ENCODE measurements around the gene TNP2.
A peak's percentile ranks its signal among the peaks of the same experiment; 100 is the strongest.

The TNP2 gene

DNA sequence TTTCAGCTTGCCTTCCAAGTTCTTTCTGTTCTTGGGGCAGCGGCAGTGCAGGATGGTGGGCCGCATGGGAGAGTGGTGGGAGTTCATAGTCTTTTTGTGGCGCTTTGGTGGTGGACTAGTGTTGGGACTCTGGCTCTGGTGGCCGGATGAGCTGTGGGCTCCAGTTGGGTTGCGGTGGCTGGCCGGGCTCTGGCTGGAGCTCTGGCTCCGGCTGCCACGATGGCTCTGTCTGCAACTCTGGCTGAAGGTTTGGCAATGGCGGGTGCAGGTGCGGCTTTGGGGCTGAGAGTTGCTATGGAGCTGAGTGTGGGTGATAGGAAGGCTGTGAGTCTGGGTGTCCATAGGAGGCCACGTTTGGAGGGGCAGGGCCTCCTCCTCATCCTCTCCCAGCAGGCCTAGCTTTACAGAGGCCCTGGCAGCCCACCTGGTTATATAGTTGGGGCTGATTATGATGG lies at the start of gene TNP2:
Gene TNP2, minus strand, starts transcription at position 405 of the 455 bp plus-strand sequence. Its CDS starts 63 bp downstream, at position 342.
- no peak for DNase-seq

DNA sequence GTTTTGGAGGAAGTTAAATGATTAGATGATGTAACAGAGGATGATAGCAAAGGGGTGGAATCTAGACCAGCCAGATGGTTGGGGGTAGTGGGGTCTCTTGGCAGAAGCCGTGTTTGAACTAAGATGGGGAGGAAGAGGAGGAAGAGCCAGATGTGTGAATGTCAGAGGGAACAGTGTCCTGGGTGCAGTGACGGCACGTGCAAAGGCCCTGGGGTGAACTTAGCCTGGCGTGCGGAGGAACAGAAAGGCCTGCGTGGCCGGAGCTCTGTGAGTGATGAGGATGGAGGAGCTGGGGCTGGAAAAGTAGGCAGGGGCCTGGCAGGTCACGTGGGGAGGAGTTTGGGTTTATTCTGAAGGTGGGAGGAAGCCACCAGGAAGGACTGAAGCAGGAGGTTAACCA lies 49.7 kb upstream of the TNP2 start:
- no peak for DNase-seq

DNA sequence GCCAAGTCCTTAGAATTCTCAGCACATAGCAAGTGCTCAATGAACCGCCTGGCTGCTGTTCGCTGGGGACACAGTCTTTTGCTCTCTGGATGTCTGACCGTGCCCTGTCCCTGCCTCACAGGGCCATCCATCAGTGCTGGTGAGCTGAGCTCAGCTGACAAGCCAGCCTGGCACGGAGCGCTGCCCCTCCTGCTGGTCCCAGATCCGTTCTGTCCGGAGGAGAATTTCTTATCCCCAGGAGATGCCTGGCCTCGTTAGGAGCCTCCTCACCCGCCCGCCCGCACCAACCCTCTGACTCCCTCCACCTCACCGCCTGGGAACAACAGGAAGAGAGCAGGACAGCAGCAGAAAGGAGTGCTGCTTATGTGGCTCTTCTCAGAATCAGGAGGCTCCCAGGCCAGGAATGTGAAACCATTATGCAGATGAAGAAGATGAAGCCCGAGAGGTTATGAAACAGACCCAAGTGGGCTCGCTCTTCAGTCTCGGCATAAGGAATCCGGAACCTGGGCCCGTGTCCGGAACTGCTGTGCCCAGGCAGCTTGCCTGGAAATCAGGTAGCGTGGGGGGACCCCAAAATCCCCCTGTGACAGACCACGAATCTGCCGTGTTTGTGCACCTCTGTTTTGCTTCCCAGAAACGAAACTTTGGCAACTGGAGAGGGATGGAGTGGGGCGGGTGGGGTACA lies 47.3 kb upstream of the TNP2 start:
- no peak for DNase-seq

DNA sequence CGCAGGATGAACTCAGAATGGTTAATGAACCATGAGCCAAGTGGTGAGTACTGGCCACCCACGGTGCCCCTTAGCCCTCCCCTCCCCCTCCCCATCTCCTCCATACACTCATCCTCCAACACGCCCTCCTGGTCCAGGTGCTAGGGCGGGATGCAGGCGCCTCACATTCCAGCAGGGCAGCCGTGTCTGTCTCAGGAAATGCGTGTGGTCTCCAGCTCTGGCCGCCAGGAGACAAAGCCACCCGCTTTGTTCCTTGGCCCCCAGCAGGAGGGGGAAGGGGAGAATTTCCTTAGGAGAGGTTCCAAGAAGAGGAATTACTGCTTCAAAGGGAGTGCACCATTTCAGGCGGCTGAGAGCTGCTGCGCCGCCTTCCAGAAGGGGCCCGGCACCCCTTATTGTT lies 46.4 kb upstream of the TNP2 start:
- DNase-seq: no peak

DNA sequence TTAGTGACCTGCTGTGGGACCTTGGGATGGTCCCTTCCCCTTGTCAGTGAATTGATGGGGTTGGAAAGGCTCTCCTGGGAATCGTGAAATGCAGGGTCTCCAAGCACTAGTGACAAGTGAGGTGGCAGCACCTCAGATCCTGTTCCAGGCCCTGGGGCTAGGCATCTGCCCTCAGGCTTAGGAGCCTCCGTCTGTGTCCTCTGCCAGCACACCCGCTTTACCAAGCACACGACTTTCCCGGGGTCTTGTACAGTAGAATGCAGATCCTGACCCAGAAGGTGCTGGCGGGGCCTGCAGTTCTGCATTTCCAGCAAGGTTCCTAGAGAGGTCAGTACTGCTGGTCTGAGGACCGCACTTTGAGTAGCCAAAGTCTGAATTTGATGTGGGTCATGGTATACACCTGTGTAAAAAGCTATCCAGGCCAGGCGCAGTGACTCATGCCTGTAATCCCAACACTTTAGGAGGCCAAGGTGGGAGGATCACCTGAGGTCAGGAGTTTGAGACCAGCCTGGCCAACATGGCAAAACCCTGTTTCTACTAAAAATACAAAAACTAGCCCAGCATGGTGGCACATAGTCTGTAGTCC lies 45.3 kb upstream of the TNP2 start:
- no peak for DNase-seq

DNA sequence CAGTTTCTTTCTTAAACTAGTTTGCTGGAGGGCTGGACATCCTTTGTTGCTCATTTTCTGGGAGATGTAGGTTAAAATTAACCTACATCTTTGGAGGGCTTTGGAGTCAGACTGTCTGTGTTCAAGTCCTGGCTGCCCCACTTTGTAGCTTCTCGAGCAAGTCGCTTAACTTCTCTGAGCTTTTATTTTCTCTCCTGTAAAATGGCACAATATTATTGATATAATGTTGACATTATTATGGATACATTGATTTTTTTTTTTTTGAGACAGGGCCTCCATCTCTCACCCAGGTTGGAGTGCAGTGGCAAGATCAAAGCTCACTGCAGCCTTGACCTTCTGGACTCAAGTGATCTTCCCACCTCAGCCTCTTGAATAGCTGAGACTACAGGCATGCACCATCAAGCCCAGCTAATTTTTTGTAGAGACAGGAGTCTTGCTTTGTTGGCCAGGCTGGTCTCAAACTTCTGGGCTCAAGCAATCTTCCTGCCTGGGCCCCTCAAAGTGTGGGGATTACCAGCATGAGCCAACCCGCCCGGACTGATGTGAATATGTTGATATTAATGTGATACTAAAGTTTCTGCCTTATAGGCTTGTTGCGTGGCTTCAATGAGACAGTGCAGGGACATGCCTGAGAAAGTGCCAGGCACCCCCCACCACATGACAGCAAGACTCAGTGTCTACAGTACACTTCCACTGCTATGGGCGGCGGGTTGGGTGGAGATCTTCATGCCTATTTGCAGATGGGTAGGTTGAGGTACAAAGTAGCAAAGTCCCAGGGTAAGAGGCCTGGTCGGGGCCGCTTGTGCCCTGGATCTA lies 44.6 kb upstream of the TNP2 start:
- no peak for DNase-seq

DNA sequence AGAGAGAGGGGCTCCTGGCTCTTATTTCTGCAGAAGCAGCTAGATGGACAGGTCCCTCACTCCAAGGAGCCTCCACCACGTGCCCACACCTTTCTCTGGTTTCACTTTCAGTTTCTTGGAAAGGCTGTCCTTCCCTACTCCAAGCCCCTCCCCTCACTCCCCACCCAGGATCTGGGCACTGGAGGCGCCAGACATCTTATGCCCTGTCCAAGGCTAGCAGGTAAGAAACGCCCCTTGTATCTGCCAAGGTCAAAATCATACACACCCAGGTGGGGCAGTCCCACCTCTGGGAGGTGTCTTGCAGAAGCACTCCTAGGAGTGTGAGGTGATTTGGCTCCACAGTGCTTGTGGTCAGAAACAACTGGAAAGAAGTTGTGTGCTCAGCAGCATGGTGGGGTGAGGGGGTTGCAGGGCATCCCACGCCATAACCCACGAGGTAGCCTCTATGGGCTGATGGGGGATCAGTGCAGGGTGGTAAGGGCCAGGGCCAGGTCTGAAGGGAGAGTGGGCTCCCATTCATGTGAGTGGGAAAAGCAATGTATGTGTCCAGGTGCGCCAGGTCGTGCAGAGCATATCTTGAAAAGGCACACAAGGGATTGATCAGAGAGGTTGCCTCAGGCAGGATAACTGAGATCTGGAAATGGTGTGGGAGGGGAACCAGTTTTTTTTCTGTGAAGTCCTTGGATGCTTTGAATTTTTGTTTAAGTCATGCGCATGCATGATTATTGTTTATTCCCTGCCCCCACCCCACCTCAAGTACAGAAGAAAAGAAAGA lies 43.8 kb upstream of the TNP2 start:
- DNase-seq: no peak

DNA sequence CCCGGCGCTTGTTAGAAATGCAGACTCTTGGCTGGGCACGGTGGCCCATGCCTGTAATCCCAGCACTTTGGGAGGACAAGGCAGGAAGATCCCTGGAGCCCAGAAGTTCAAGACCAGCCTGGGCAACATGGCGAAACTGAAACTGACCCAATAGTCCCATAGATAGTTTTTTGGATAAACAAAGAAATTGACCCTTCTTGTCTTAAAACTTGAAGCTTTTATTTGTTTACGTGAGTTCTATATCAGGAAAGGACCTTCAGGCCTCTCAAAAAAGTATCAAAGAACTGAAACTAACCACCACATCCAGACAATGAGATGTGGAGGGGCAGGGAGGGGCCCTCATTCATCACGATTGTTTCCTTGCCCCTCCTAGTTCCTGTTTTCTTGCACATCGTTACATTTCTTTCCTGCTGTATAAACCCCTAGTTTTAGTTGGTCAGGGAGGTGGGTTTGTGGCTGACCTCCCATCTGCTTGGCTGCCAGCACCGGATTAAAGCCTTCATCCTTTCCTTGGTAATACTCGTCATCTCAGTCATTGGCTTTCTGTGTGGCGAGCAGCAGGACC lies 42.0 kb upstream of the TNP2 start:
- DNase-seq: no peak

DNA sequence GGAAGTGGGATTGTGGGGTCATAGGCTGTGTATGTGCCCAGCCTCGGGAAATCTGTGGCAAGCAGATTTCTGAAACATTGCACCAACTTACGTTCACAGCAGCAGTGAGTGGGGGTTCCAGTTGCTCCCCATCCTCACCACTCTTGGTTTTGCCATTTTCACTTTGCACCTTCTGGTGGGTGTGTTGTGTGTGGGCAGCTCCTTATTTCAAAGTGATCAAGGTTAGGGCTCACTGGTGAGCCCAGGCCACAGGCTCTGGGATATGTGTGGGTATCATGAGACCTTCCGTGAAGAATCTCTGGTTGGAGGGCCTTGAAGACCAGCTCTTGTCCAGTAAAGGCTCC lies 41.5 kb upstream of the TNP2 start:
- no peak for DNase-seq

DNA sequence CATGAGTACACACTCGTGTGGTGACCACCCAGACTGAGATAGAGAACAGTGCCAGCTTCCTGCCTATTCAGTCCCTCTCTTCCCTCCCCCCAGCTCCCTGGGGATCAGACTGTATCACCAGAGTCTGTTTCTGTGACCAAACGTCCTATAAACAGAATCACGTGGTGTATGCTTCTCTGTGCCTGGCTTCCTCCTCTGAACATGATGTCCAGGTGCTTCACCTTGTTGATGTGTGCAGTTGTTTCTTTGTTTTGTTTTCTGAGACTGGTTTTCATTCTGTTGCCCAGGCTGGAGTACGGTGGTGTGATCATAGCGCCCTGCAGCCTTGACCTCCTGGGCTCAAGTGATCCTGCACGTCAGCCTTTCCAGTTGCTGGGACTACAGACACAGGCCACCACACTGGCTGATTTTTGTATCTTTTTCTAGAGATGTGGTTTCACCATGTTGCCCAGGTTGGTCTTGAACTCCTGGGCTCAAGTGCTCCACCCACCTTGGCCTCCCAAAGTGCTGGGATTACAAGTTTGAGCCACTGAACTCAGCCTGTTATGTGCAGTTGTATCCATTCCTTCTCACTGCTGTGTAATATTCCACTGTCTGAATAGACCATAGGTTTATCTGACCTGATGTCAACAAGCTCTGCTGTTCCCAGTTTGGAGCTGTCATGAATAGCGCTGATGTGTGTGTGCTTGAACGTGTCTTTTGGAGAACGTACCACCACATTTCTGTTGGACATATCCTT lies 40.9 kb upstream of the TNP2 start:
- DNase-seq: no peak

DNA sequence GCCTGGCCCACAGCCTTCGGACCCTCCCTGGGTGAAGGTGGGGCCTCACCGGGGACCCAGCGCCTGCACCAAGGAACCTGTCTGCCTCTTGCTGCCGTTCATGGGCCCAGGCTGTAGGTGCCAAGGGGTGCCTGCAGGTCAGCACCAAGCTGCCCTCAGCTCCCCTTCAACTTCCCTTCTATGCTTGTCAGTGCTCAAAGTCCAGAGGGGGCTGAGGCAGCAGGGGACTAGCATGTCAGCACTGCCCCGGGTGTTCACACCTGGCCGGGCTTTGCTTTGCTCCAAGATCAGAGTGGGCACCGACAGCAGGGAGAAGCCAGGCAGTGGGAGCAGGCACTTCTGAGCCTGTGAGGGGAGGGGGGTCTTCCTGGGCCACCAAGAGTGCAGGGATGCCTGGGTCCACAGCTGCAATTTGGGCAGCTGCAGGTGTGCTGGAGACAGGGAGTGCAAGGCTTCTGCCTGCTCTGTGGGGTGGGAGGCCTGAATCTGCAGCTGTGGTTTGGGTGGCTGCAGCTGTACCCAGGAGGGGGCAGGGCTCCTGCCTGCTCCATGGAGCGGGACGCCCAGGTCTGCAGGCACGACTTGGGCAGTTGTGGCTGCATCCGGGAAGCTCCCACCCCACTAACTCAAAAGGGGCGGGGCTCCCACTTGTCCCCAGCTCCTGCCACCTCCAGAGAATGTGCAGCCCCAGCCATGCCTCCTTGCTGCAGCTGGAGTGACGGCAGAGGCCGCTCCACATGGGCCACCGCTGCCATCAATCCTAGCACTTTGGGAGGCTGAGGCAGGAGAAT lies 39.6 kb upstream of the TNP2 start:
- peak; percentile 6 for DNase-seq

DNA sequence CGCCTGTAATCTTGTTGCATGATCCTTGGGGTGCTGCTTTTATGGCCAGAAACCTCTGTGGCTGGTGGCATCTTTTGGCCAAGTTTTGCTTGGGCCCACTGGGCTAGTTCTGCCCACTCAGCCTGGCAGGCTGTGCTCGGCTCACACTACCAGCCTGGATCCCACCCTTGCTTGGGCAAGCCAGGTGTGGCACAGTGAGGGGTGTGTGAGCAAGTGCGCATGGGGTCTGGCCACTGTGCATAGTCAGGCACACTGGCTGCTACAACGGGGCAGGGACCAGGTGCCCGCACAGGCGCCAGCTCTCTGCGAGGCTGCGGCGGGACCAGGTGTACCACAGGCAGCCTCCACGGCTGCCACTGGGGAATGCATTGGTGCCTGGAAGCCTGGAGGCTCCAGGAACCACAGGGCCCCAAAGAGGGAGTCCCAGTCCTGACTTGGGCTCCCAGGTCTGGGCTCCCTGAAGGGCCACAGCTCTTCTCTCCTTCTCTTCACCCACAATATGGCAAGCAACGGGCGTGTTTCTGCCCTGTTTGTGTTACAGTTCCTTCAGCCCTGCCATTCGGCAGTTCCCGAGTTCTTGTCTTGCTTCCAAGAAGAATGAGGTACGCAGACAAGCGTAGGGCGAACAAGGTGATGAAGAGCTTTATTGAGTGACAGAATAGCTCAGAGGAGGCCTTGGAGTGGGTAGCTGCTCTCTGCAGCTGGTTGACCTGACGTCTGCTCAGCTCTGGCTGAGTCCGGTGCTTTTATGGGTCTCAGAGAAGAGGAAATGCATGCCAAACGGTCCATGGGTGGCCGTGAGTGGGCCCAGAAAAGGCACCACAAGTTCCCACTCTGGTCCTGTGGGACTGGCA lies 38.7 kb upstream of the TNP2 start:
- no peak for DNase-seq

DNA sequence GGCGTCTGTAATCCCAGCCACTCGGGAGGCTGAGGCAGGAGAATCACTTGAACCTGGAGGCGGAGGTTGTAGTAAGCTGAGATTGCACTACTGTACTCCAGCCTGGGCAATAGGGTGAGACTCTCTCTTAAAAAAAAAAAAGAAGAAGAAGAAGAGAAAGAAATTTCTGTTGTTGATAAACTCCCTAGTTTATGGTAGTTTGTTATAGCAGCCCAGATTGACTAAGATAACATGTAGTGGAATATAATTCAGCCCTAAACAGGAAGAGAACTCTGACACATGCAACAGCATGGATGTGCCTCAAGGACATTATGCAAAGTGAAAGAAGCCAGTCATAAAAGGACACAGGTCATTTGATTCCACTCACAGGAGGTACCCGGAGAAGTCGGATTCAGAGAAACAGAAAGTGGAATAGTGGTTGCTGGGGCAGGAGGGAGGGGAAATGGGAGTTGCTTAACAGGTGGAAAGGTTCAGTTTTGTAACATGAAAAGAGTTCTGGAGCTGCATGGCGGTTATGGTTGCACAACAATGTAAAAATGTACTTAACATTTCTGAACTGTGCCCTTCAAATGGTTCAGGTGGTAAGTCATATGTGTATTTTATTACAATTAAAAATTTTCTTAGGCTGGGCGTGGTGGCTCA lies 38.0 kb upstream of the TNP2 start:
- no peak for DNase-seq

DNA sequence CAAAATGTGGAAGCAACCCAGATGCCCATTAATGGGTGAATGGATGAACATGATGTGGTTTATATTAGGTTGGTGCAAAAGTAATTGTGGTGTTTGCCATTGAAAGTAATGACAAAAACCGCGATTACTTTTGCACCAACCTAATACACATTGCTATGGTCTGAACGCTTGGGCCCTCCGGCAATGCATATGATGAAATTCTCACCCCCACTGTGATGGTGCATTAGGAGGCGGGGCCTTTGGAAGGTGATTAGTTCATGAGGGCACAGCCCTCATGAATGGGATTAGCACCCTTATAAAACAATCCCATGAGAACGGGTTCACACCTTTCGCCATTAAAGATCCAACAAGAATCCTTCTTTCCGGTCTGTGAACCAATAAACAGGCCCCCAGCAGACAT lies 37.3 kb upstream of the TNP2 start:
- no peak for DNase-seq

DNA sequence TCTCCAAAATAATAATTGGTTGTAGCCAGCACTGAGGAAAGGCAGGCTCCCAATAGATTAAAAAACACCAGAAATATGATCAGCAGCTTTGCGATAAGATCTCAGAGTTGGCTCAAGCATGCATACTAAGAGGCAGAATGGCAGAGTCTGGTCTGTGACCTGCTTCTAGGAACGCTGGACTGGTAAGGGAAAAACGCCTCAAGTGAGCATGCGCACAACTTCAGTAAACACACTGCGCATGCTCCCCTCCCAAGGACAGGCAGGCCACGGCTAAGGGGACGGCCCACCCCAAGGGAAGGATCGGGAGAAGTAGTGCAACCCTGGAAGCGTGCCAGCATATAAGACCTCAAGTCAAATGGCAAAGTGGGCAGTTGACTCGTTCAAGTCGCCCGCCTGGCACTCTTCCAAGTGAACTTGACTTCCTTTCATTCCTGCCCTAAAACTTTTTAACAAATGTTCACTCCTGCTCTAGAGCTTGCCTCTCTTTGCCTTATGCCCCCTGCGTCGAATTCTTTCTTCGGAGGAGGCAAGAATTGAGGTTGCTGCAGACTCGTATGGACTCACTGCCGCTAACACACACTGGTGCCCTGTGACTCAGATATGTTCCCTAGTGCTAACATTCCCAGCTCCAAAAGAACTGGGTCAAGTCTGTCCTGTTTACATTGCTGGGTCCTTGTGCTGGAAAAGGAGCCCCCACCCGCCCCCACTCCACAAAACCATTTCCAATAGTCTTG lies 34.4 kb upstream of the TNP2 start:
- DNase-seq: peak; percentile 76

DNA sequence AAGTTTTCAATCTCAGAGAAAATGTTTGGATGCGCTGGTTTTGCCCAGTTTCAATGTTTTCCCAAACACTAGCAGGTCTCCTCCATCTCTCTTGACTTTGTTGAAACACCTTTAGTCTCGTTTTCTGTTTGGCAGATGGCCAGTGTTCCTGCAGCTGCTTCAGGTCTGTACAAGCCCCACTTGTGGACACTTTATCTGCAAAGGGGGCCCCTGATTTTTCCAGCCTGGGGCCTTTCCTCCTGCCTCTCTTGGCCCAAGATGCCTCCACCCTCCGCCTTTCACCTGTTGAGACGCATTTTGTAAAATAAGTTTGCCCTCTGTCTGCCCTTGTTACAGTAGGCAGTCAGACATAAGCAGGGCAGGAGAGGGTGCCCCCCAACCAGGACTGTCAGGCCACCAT lies 33.9 kb upstream of the TNP2 start:
- DNase-seq: peak; percentile 41

DNA sequence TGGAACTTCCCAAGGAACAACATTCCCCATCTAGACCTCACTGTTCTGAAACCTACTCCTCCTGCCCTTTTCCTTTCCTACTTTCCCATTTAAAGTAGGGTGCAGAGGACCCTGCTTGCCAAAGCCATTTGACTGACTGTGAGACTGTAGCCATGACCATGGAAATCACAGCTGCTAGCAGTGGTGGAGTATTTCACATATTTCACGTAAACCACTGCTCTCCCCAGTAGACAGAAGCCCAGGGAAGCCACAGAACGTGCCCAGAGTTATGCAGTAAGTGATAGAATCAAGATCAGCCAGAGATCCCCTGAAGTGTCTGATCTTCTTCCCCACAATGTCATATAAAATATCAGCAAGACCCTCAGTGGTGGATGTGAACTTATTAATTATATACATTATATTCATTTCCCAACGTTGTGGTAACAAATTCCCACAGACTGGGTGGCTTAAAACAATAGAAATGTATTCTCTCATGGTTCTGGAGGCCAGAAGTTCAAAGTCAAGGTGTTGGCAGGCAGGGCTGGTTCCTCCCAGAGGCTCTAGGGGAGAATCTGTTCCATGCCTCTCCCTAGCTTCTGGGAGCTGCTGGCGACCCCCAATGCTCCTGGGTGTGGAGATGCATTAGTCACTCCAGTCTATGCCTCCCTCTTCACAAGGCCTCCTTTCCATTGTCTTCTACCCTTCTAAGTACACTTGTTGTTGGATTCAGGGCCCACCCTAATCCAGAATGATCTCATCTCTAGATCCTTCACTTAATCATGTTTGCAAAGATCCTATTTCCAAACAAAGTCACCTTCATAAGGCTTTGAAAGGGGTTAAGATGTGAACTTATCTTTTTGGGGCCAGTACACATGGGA lies 32.7 kb upstream of the TNP2 start:
- DNase-seq: no peak

DNA sequence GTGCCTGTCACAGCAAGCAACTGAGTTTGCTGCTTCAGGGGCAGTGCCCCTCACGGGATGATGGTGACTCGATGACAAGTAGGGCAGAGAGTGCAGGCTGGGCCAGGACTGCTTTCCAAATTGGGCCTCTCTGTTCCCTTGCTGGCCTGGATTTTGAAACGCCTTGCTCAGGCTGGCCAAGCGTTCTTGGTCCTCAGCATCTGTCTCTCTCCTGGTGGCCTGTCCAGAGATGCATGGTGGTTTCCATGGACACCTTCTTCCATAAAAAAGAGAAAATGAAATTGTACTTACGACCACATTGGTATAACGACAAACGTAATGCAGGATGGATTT lies 31.4 kb upstream of the TNP2 start:
- no peak for DNase-seq

Data from SHP77 treated with DMSO at 0.1 percent for 48 hours (cell line).